ENCODE measurements around the gene NKIRAS1.

GRCh38 chr3:23938688-23939087, 21.9 kb upstream of the NKIRAS1 start:
- TF ChIP-seq, protein P1, sequence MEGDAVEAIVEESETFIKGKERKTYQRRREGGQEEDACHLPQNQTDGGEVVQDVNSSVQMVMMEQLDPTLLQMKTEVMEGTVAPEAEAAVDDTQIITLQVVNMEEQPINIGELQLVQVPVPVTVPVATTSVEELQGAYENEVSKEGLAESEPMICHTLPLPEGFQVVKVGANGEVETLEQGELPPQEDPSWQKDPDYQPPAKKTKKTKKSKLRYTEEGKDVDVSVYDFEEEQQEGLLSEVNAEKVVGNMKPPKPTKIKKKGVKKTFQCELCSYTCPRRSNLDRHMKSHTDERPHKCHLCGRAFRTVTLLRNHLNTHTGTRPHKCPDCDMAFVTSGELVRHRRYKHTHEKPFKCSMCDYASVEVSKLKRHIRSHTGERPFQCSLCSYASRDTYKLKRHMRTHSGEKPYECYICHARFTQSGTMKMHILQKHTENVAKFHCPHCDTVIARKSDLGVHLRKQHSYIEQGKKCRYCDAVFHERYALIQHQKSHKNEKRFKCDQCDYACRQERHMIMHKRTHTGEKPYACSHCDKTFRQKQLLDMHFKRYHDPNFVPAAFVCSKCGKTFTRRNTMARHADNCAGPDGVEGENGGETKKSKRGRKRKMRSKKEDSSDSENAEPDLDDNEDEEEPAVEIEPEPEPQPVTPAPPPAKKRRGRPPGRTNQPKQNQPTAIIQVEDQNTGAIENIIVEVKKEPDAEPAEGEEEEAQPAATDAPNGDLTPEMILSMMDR (IDR thresholded peaks at IDR 0.05; ENCODE audit: borderline replicate concordance, extremely low read depth, low read length, poor library complexity, severe bottlenecking) = no peak
- no peak for TF ChIP-seq EZH2 (IDR thresholded peaks at IDR 0.05; ENCODE audit: borderline replicate concordance, low read depth, low read length, severe bottlenecking)
